ENCODE measurements around the gene NFKBIZ.

- TF ChIP-seq SMAD3 (CRISPR knock-in tag; IDR thresholded peaks at IDR 0.05; ENCODE audit: borderline replicate concordance) (no peak), CTCF (IDR thresholded peaks at IDR 0.05) (peak; percentile 36; the same call in 1 of the 2 replicates), E2F1 (CRISPR knock-in tag; IDR thresholded peaks at IDR 0.05) (no peak), TCF7 (CRISPR knock-in tag; IDR thresholded peaks at IDR 0.05; ENCODE audit: low read depth) (no peak)
Measured at GRCh38 chr3:101809178-101810021, 39.9 kb upstream of the NFKBIZ start.

Measured in WTC11 (cell line).